GM12878 (cell line): Measurements from ENCODE around the gene LCMT1. TPM values are rescaled to one million over a fixed set of nuclear protein-coding genes. Genes with fewer than 3 reads are reported as not detected.

Experiments used
- ATAC-seq: fragments of 200-7000 bp; cut with Tn5 transposase; 3 replicates; pipeline ENCODE4 v1.9.1; 2020; ENCODE audit warnings: mild to moderate bottlenecking, moderate library complexity
- BruUV-seq: library from RNA; stranded (reverse); fragments of 400-500 nt; replicated peaks from 2 replicates; lab custom pipeline; 2021; lab: Mats Ljungman, UMichigan
- CTCF ChIA-PET: fragments of 300-600 bp; sonication (Branson Sonifier 250); formaldehyde crosslinking; extraction: SDS; loops from one replicate; lab custom pipeline; 2021; ENCODE audit warnings: inconsistent platforms; lab: Yijun Ruan, JAX
- POLR2A ChIA-PET: fragments of 350-600 bp; formaldehyde crosslinking; extraction: SDS; loops from one replicate; lab custom pipeline; 2021; ENCODE audit warnings: inconsistent platforms; lab: Charles Lee
- RAD21 ChIA-PET: fragments of 300-600 bp; sonication (Branson Sonifier 250); formaldehyde crosslinking; loops from one replicate; lab custom pipeline; 2023; ENCODE audit warnings: antibody characterized with exemption; ENCODE audit not compliant: unreplicated experiment; lab: Charles Lee
- SMC1A ChIA-PET: fragments of 300-600 bp; sonication (Branson Sonifier 250); formaldehyde crosslinking; loops from one replicate; lab custom pipeline; 2023; ENCODE audit not compliant: unreplicated experiment, uncharacterized antibody; lab: Charles Lee
- DNase-seq: peaks from one replicate; pipeline ENCODE4 v3.0.0-alpha.2; 2011; ENCODE audit warnings: low read depth, low spot score
- FAIRE-seq: peaks from 3 replicates; lab custom pipeline; 2011; peaks lifted over from hg19 to GRCh38; lab: Jason Lieb, UNC
- H2AFZ ChIP-seq: 2 replicates; pipeline ENCODE4 v1.6.0; 2011; ENCODE audit warnings: low read depth, low read length, control low read depth; ENCODE audit not compliant: control insufficient read depth
- H3K27ac ChIP-seq: 2 replicates; pipeline ENCODE4 v1.5.1; 2011; ENCODE audit warnings: control low read depth; ENCODE audit not compliant: control insufficient read depth, insufficient read depth
- H3K27me3 ChIP-seq, 2 experiments: replicated peaks in 1 of 2; 2 replicates each; pipeline versions ENCODE4 v1.6.0 to v1.6.1; 2011; ENCODE audit warnings: low read length in 1 of 2; ENCODE audit not compliant: control insufficient read depth in 2 of 2, insufficient read depth in 2 of 2
- H3K36me3 ChIP-seq, 2 experiments: 2 replicates each; pipeline ENCODE4 v1.5.1; 2011; ENCODE audit warnings: low read length in 1 of 2; ENCODE audit not compliant: control insufficient read depth in 2 of 2, insufficient read depth in 2 of 2
- H3K4me1 ChIP-seq: 2 replicates; pipeline ENCODE4 v1.6.1; 2011; ENCODE audit warnings: mild to moderate bottlenecking, low read length, moderate library complexity, mixed read lengths; ENCODE audit not compliant: control insufficient read depth, insufficient read depth
- H3K4me2 ChIP-seq: 2 replicates; pipeline ENCODE4 v1.6.0; 2011; ENCODE audit warnings: control low read depth; ENCODE audit not compliant: control insufficient read depth, insufficient read depth
- H3K4me3 ChIP-seq: fragments of 200-600 bp; sonication (generic); 2 replicates; pipeline ENCODE4 v1.5.1; 2016
- H3K79me2 ChIP-seq: 2 replicates; pipeline ENCODE4 v1.6.0; 2011; ENCODE audit warnings: low read length; ENCODE audit not compliant: control insufficient read depth, insufficient read depth
- H3K9ac ChIP-seq: 2 replicates; pipeline ENCODE4 v1.8.0; 2011; ENCODE audit warnings: low read length, control low read depth, mixed read lengths; ENCODE audit not compliant: control insufficient read depth, insufficient read depth
- H3K9me3 ChIP-seq: replicated peaks from 3 replicates; pipeline ENCODE4 v1.5.1; 2011; ENCODE audit warnings: mild to moderate bottlenecking, low read length; ENCODE audit not compliant: control insufficient read depth, insufficient read depth
- H4K20me1 ChIP-seq: 2 replicates; pipeline ENCODE4 v1.6.0; 2011; ENCODE audit not compliant: control insufficient read depth, insufficient read depth
- CHD4 ChIP-seq: fragments of 200-600 bp; sonication (generic); IDR thresholded peaks from 2 replicates; pipeline ENCODE4 v1.6.1; 2016; ENCODE audit warnings: mild to moderate bottlenecking
- ETV6 ChIP-seq, 2 experiments: fragments of 450-650 bp in 1 of 2; IDR thresholded peaks in 1 of 2; conservative IDR thresholded peaks in 1 of 2; 2 replicates each; pipeline ENCODE4 v1.6.1; 2014; ENCODE audit warnings: antibody characterized with exemption in 1 of 2, borderline replicate concordance in 1 of 2, low read depth in 1 of 2, mild to moderate bottlenecking in 1 of 2, moderate library complexity in 1 of 2
- HDAC6 ChIP-seq: fragments of 200-600 bp; sonication (generic); IDR thresholded peaks from one replicate; pipeline ENCODE4 v1.8.0; 2017; ENCODE audit warnings: antibody characterized with exemption; ENCODE audit not compliant: unreplicated experiment
- HDGF ChIP-seq: fragments of 450-650 bp; IDR thresholded peaks from 2 replicates; pipeline ENCODE4 v1.6.1; 2016; ENCODE audit warnings: antibody characterized with exemption
- IRF4 ChIP-seq: IDR thresholded peaks from 2 replicates; pipeline ENCODE4 v1.6.1; 2011; ENCODE audit warnings: low read depth, low read length
- LARP7 ChIP-seq: fragments of 450-650 bp; IDR thresholded peaks from 2 replicates; pipeline ENCODE4 v1.6.1; 2017; ENCODE audit warnings: mild to moderate bottlenecking
- PAX5 ChIP-seq: IDR thresholded peaks from 2 replicates; pipeline ENCODE4 v1.6.1; 2011; ENCODE audit warnings: low read depth, low read length, borderline replicate concordance
- RUNX3 ChIP-seq: IDR thresholded peaks from 2 replicates; pipeline ENCODE4 v1.6.1; 2012; ENCODE audit warnings: low read length, inconsistent platforms
- SP1 ChIP-seq: IDR thresholded peaks from one replicate; pipeline ENCODE4 v1.6.1; 2011; ENCODE audit warnings: low read depth, low read length
- STAT1 ChIP-seq: fragments of 450-650 bp; conservative IDR thresholded peaks from 2 replicates; pipeline ENCODE4 v1.6.1; 2014; ENCODE audit warnings: antibody characterized with exemption, mild to moderate bottlenecking
- TAF1 ChIP-seq: IDR thresholded peaks from 2 replicates; pipeline ENCODE4 v1.6.1; 2011; ENCODE audit warnings: mild to moderate bottlenecking, low read depth, low read length, borderline replicate concordance
- TARDBP ChIP-seq: IDR thresholded peaks from 2 replicates; pipeline ENCODE4 v1.6.1; 2016; ENCODE audit warnings: borderline replicate concordance
- TCF12 ChIP-seq: IDR thresholded peaks from 2 replicates; pipeline ENCODE4 v1.6.1; 2011; ENCODE audit warnings: low read depth, mild to moderate bottlenecking, low read length
- WGBS: methylation state at CpG from one replicate; pipeline ENCODE4 v1.1.6; 2016; ENCODE audit warnings: low lambda C conversion rate; ENCODE audit not compliant: insufficient replicate concordance, insufficient coverage; ENCODE audit errors: missing lambda C conversion rate; 5-methylcytosine and 5-hydroxymethylcytosine counted together
- in situ Hi-C: fragments of 300-500 bp; cut with MboI; formaldehyde crosslinking; loops from 9 replicates; pipeline ENCODE4 v1.14.3; 2018; ENCODE audit warnings: mixed read lengths
- intact Hi-C: fragments of 100-400 bp; cut with micrococcal nuclease; formaldehyde crosslinking; loops from one replicate; pipeline ENCODE4 v1.14.2; 2022; ENCODE audit not compliant: unreplicated experiment
- polyA plus RNA-seq, 11 experiments: library from polyadenylated mRNA; depleted of rRNA in 4 of 11; unstranded in 6 of 11; stranded (reverse) in 5 of 11; fragments of >200 nt; fragmentation: Nextera tagmentation in 4 of 11; fragmentation: Illumina TruSeq in 1 of 11; extraction: Ambion mirVana in 4 of 11; extraction: Trizol in 1 of 11; gene quantifications; 1 replicate in 1 of 11; 2 replicates in 10 of 11; pipeline versions ENCODE4 v1.2.1 to v1.2.3, GENCODE V29; 2011 to 2016; ENCODE audit warnings: inconsistent platforms in 2 of 11, missing spikeins in 2 of 11, low read depth in 1 of 11
- total RNA-seq, 4 experiments: library from RNA; depleted of rRNA in 3 of 4; stranded (reverse); fragments of >200 nt in 3 of 4; fragmentation: Illumina TruSeq in 1 of 4; extraction: Trizol in 1 of 4; gene quantifications; 2 replicates each; pipeline versions ENCODE4 v1.2.1 to v1.2.3, GENCODE V29; 2013 to 2021
- TF ChIP-seq, protein P1 (sequence below): IDR thresholded peaks from 2 replicates; pipeline ENCODE4 v1.6.1; 2011; ENCODE audit warnings: low read depth, low read length, improper control_type of control experiment, borderline replicate concordance

Gene LCMT1
- total and polyA plus RNA-seq, 10 of the 15 experiments (the other 5 are each of a cell fraction or from before 2014, with no cell fraction given), result 19.7 to 51.2 (median 32.6) TPM

DNA sequence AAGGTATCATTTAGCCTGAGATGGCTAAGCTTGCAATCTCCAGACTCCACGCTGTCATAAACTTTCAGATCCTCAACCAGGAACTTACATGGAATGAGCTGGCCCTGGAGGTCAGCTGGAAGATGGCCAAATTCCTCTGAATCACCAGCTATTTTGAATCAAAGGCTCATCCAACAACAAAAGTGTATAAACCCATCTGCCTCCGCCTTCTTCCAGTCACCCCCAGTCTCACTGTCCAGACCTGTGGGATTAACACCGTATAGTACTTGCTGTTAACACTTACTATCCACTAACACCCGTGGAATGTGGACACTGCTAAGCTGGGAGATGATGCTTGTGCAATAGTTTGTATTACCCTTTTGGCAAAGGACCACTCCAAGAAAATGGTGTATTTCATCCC lies 1.9 kb upstream of the LCMT1 start:
- Histone ChIP-seq H3K9ac (no peak overlapping the region), H4K20me1 (no peaks in the 10 kb centered on the region; the same call in 1 of the 2 replicates), H3K27ac (no peak overlapping the region), H3K27me3 (no peaks in the 10 kb centered on the region), H3K9me3 (no peaks in the 10 kb centered on the region), H3K4me3 (no peak overlapping the region), H3K36me3 (no peaks in the 10 kb centered on the region; a peak in 1 of 4 replicates), H3K4me1 (peaks cover 9% of the 10 kb centered on the region; the same call in 1 of the 2 replicates), H3K79me2 (peaks cover 12% of the 10 kb centered on the region), H3K4me2 (peak overlapping the region; percentile 49; the same call in 1 of the 2 replicates), H2AFZ (no peak overlapping the region)
- intact Hi-C loops, result loop anchor here (5.0 to 10.0 kb wide), 2 partner anchors 127 to 275 kb away; no protein-coding TSS in a partner anchor
- ChIA-PET SMC1A (interaction anchor here (0.9 to 7.5 kb wide), 16 partner anchors 15 to 275 kb away, joined by 3 to 84 read pairs (median 4); partner anchors contain the start of gene ARHGAP17), RAD21 (interaction anchor here (1.0 to 6.6 kb wide), 9 partner anchors 13 to 116 kb away, joined by 3 to 35 read pairs (median 9); no protein-coding TSS in a partner anchor), POLR2A (interaction anchor here (0.5 to 1.8 kb wide), 5 partner anchors 44 to 282 kb away, joined by 3 to 6 read pairs (median 3); no protein-coding TSS in a partner anchor), CTCF (interaction anchor here (0.7 to 7.3 kb wide), 11 partner anchors 43 to 204 kb away, joined by 3 to 53 read pairs (median 5); no protein-coding TSS in a partner anchor)
- in situ Hi-C loops, result no loop called here
- FAIRE-seq (no peak), DNase-seq (no peak), ATAC-seq (no peak)
- WGBS, result 90% methylated on average over 4 of the region's 4 CpGs
- no TSS peak for BruUV-seq
- TF ChIP-seq TCF12, result no peak
- no peak for TF ChIP-seq IRF4
- TF ChIP-seq TARDBP, result no peak
- no peak for TF ChIP-seq SP1
- TF ChIP-seq PAX5, result no peak
- TF ChIP-seq ETV6 (conservative IDR thresholded peaks at IDR 0.05 in 1 of 2, IDR thresholded peaks at IDR 0.05 in 1 of 2; ENCODE audit: borderline replicate concordance in 1 of 2, low read depth in 1 of 2), result no peak
- TF ChIP-seq LARP7, result no peak
- no peak for TF ChIP-seq STAT1
- TF ChIP-seq HDAC6, result no peak
- no peak for TF ChIP-seq TAF1
- TF ChIP-seq CHD4, result no peak
- TF ChIP-seq, protein P1, sequence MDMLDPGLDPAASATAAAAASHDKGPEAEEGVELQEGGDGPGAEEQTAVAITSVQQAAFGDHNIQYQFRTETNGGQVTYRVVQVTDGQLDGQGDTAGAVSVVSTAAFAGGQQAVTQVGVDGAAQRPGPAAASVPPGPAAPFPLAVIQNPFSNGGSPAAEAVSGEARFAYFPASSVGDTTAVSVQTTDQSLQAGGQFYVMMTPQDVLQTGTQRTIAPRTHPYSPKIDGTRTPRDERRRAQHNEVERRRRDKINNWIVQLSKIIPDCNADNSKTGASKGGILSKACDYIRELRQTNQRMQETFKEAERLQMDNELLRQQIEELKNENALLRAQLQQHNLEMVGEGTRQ, result no peak
- TF ChIP-seq RUNX3, result no peak
- TF ChIP-seq HDGF, result no peak
